ENCODE results near the gene MEGF6. TPM values are rescaled to one million over a fixed set of nuclear protein-coding genes. Genes with fewer than 3 reads are reported as not detected.
A peak's percentile ranks its signal among the peaks of the same experiment; 100 is the strongest.

MEGF6 gene
- total and polyA plus RNA-seq, 2 of the 8 experiments (the other 6 are each of a cell fraction or from before 2014, with no cell fraction given): 4.1 to 14.8 TPM

- FAIRE-seq: no peak
- peaks cover 0 to 10% (median 2%) of the 10 kb centered on the region in 4 experiments; a peak in 3 of 7 replicates for H3K4me1 ChIP-seq (replicated peaks in 1 of 4; ENCODE audit: control insufficient read depth in 3 of 4, insufficient read depth in 4 of 4, low read length in 3 of 4)
- H2AK5ac ChIP-seq (ENCODE audit: low read depth, low read length): no peak overlapping the region
- 82% methylated on average over 34 of the region's 36 CpGs; no CpG with 5 or more reads in 1 of the 2 experiments for WGBS, 2 experiments (ENCODE audit: extremely low coverage in 1 of 2, insufficient coverage in 1 of 2, insufficient read length in 1 of 2, insufficient replicate concordance in 2 of 2, low coverage in 1 of 2, low lambda C conversion rate in 2 of 2, missing lambda C conversion rate in 1 of 2)
- no peaks in the 10 kb centered on the region for H3K79me2 ChIP-seq (ENCODE audit: control insufficient read depth in 1 of 2, insufficient read depth in 2 of 2, low read length in 2 of 2)
- H3K4ac ChIP-seq (replicated peaks; ENCODE audit: insufficient read length, low read depth, low read length): peak overlapping the region; percentile 23
- H4K91ac ChIP-seq (replicated peaks; ENCODE audit: insufficient read length, low read length): no peak overlapping the region
- no peak overlapping the region for H2BK120ac ChIP-seq (replicated peaks; ENCODE audit: low read depth, low read length)
- peaks cover 4 to 12% of the 10 kb centered on the region in 2 experiments for H4K20me1 ChIP-seq (replicated peaks in 1 of 2; ENCODE audit: control insufficient read depth in 1 of 2, insufficient read depth in 2 of 2, low read length in 2 of 2)
- H2BK5ac ChIP-seq (ENCODE audit: low read depth, low read length): peak overlapping the region; percentile 60
- 0 out of 2 replicates have a peak overlapping the region, but pooled peaks have one; percentile 9 for H2BK12ac ChIP-seq (ENCODE audit: low read depth, low read length)
- H2BK15ac ChIP-seq (ENCODE audit: low read length): no peak overlapping the region; the same call in 1 of the 2 replicates
- peak overlapping the region in 1 of 2 experiments; percentile 38; a peak in 1 of 4 replicates for H3K4me2 ChIP-seq (ENCODE audit: insufficient read depth in 1 of 2, low read depth in 2 of 2, low read length in 2 of 2)
- H3K4me3 ChIP-seq (ENCODE audit: extremely low read depth in 1 of 4, insufficient read depth in 2 of 4, low read depth in 3 of 4, low read length in 4 of 4): no peak overlapping the region
- no peak overlapping the region; the same call in 1 of the 2 replicates for H3K27ac ChIP-seq (ENCODE audit: low read depth, low read length)
- no peak for DNase-seq (ENCODE audit: low read depth in 1 of 2, low spot score in 2 of 2)
- H3K56ac ChIP-seq (replicated peaks; ENCODE audit: insufficient read length, low read depth, low read length): no peak overlapping the region
- peaks cover 2 to 46% (median 15%) of the 10 kb centered on the region in 4 experiments for H3K36me3 ChIP-seq (ENCODE audit: control insufficient read depth in 2 of 4, insufficient read depth in 4 of 4, low read length in 3 of 4)
- H4K5ac ChIP-seq (ENCODE audit: insufficient read length, low read depth, low read length): peak overlapping the region; percentile 10
- peak overlapping the region; percentile 68; the same call in 1 of the 2 replicates for H4K8ac ChIP-seq (ENCODE audit: extremely low read depth, insufficient read depth, low read length)
- no peaks in the 10 kb centered on the region for H3K79me1 ChIP-seq (ENCODE audit: low read depth, low read length)
- H3K9ac ChIP-seq (replicated peaks in 1 of 4; ENCODE audit: extremely low read depth in 1 of 4, low read depth in 3 of 4, low read length in 3 of 4): peak overlapping the region in 2 of 4 experiments; percentile 4 to 28; a peak in 3 of 7 replicates
- peak overlapping the region; percentile 19; the same call in 1 of the 2 replicates for H3K18ac ChIP-seq (ENCODE audit: extremely low read depth, low read length)
- H3K27me3 ChIP-seq (replicated peaks in 1 of 4; ENCODE audit: control insufficient read depth in 3 of 4, extremely low read depth in 1 of 4, insufficient read depth in 3 of 4, low read length in 3 of 4): no peaks in the 10 kb centered on the region
- no peak overlapping the region for H2BK20ac ChIP-seq (ENCODE audit: low read length)
- ChIA-PET CTCF (ENCODE audit: partially characterized antibody) (interaction anchor here (0.8 to 4.8 kb wide), 12 partner anchors 10 to 199 kb away, joined by 3 to 22 read pairs (median 4); no protein-coding TSS in a partner anchor), POLR2A (ENCODE audit: partially characterized antibody) (interaction anchor here (0.9 to 1.1 kb wide), 2 partner anchors 17 to 132 kb away, joined by 3 to 4 read pairs; no protein-coding TSS in a partner anchor)
- H2AFZ ChIP-seq (ENCODE audit: low read length): no peak overlapping the region
- H3K23me2 ChIP-seq (ENCODE audit: low read depth, low read length): no peaks in the 10 kb centered on the region
- no peak overlapping the region for H3K14ac ChIP-seq (ENCODE audit: insufficient read length)
- no peaks in the 10 kb centered on the region for H3K9me3 ChIP-seq (ENCODE audit: insufficient read depth in 2 of 2, low read depth in 1 of 2, low read length in 1 of 2)
- H3K23ac ChIP-seq (ENCODE audit: insufficient read length): no peak overlapping the region
- TF ChIP-seq GABPA (IDR thresholded peaks at IDR 0.05; ENCODE audit: borderline replicate concordance, insufficient read depth, low read length): 0 out of 2 replicates have a peak, but pooled peaks have one; percentile 17
- TF ChIP-seq POLR2A (IDR thresholded peaks at IDR 0.05; ENCODE audit: control extremely low read depth in 1 of 2, low read depth in 2 of 2, low read length in 2 of 2): no peak
These were observed 20.3 kb upstream of the MEGF6 start for GRCh38 chr1:3631320-3632260.

Measured in H1 (cell line).